Kidney epithelial cell (primary cell): Measurements from ENCODE around the gene UBE3B. TPM values are rescaled to one million over a fixed set of nuclear protein-coding genes. Genes with fewer than 3 reads are reported as not detected.

Source experiments
- DNase-seq: peaks from one replicate; pipeline ENCODE4 v3.0.0-alpha.2; 2010; ENCODE audit warnings: low read depth
- H3K27me3 ChIP-seq: 2 replicates; pipeline ENCODE4 v1.6.0; 2011; ENCODE audit warnings: low read length; ENCODE audit not compliant: control insufficient read depth, insufficient read depth
- H3K36me3 ChIP-seq: 2 replicates; pipeline ENCODE4 v1.5.1; 2011; ENCODE audit warnings: low read length; ENCODE audit not compliant: control insufficient read depth, insufficient read depth
- H3K4me3 ChIP-seq: 2 replicates; pipeline ENCODE4 v1.5.1; 2011; ENCODE audit warnings: low read depth, mild to moderate bottlenecking, control low read depth, low read length
- total RNA-seq: library from RNA; depleted of rRNA; stranded (reverse); fragments of >200 nt; gene quantifications from 2 replicates; pipeline ENCODE4 v1.2.3, GENCODE V29; 2015
- TF ChIP-seq, protein P1 (sequence below): IDR thresholded peaks from 2 replicates; pipeline ENCODE4 v1.5.1; 2011; ENCODE audit warnings: mild to moderate bottlenecking, moderate library complexity, low read length, control low read depth, inconsistent platforms; ENCODE audit not compliant: insufficient read depth, poor library complexity, severe bottlenecking

Gene UBE3B
- total RNA-seq, 1 donor from 2014 or later, result 38.3 TPM

DNA sequence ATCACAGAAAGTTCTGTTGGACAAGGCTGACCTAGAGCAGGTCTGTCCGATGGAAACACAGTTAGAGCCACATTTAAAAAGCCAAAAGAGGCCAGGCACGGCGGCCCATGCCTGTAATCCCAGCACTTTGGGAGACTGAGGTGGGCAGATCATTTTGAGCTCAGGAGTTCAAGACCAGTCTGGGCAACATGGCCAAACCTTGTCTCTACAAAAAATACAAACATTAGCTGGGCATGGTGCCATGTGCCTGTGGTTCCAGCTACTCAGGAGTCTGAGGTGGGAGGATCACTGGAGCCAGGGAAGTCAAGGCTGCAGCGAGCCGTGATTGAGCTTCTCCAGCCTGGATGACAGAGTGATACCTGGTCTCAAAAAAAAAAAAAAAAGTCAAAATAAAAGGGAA is 14.9 kb downstream of the UBE3B start:
- H3K36me3 ChIP-seq, result peaks cover 3% of the 10 kb centered on the region
- DNase-seq, result no peak

DNA sequence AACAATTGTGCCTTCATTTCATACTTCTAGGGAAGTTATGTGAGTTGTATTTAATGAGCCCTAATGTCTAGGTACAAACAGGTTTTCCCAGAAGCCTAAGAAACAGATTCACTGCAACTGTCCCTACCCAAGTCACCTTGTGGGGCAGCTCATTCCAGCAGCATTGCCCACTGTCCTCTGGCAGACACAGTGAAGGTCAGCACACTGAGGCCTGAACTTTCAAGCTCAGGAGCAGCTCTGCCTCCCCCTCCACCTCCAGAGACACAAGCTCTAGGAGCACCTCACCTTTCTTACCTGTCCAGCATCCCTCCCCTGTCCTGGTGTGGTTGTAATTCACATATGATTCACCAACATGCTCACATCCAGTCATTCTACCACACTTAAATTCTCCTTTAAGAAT is 15.7 kb downstream of the UBE3B start:
- TF ChIP-seq, protein P1, sequence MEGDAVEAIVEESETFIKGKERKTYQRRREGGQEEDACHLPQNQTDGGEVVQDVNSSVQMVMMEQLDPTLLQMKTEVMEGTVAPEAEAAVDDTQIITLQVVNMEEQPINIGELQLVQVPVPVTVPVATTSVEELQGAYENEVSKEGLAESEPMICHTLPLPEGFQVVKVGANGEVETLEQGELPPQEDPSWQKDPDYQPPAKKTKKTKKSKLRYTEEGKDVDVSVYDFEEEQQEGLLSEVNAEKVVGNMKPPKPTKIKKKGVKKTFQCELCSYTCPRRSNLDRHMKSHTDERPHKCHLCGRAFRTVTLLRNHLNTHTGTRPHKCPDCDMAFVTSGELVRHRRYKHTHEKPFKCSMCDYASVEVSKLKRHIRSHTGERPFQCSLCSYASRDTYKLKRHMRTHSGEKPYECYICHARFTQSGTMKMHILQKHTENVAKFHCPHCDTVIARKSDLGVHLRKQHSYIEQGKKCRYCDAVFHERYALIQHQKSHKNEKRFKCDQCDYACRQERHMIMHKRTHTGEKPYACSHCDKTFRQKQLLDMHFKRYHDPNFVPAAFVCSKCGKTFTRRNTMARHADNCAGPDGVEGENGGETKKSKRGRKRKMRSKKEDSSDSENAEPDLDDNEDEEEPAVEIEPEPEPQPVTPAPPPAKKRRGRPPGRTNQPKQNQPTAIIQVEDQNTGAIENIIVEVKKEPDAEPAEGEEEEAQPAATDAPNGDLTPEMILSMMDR, result no peak
- DNase-seq, result no peak
- H3K27me3 ChIP-seq, result no peaks in the 10 kb centered on the region
- no peak overlapping the region for H3K4me3 ChIP-seq
- H3K36me3 ChIP-seq, result peaks cover 1% of the 10 kb centered on the region

More for the DNA sequence above, 14.9 kb downstream of the UBE3B start:
- Histone ChIP-seq H3K4me3 (no peak overlapping the region), H3K27me3 (no peaks in the 10 kb centered on the region)
- TF ChIP-seq, protein P1, result no peak

DNA sequence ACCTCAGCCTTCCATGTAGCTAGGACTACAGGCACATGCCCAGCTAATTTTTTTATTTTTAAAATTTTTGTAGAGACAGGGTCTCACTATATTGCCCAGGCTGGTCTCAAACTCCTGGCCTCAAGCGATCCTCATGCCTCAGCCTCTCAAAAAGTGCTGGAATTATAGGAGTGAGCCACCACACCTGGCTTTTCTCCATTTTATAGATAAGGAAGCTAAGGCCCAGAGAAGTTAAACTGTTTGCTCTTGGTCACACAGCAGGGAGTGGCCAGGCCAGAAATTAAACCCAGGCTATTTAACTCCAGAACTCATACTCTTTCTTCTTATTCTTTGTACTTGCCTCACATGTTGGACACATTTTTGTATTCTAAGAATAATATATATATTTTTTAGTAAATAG is 16.5 kb downstream of the UBE3B start:
- Histone ChIP-seq H3K4me3 (no peak overlapping the region), H3K36me3 (peaks cover 1% of the 10 kb centered on the region), H3K27me3 (no peaks in the 10 kb centered on the region)
- no peak for DNase-seq
- TF ChIP-seq, protein P1, result no peak

DNA sequence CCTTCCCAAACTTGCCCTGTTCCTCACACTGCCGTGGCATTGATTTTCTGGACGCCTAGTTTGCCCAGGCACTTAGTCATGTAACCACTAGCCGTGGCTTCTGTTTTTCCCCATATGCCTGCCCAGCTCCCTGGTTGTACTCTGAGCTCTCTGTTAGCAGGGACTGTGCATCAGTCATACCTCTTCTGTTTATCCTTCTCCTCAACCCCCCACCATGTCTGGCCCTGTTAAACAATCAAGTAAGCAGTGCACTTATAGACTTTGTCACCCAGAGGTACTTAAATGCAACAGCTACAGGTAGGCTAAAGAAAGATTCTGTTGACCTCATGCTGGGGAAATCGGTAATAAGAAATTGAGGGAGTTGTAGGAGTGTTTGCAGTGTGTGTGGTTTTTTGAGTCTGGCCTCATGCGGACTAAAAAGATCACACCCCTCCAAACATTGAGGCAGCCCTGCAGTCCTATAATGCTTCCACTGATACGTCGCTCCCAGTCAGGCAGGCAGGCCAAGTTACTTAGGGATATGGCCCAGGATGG is 17.0 kb downstream of the UBE3B start:
- Histone ChIP-seq H3K27me3 (no peaks in the 10 kb centered on the region), H3K36me3 (peaks cover 2% of the 10 kb centered on the region), H3K4me3 (no peak overlapping the region)
- TF ChIP-seq, protein P1, result no peak
- no peak for DNase-seq

DNA sequence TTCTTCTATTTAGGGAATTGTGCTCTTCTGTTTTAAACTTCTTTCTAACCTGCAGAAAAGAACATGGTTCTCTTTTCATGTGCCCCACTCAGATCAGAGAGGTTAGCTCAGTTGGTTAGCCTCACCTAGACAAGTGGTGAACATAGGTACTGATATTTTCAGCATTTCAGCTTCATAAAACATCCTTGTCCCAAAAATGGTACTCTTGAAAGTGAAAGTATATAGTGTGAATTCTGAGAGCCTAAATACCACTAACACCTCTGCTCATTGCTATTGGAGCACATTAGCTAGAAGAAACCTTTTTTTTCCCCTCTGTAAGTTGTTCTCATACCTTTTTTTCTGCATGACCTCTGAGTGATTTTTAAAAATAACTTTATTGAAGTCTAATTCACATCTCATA is 17.6 kb downstream of the UBE3B start:
- Histone ChIP-seq H3K36me3 (peaks cover 4% of the 10 kb centered on the region), H3K27me3 (no peaks in the 10 kb centered on the region), H3K4me3 (no peak overlapping the region)
- TF ChIP-seq, protein P1, result no peak
- no peak for DNase-seq

DNA sequence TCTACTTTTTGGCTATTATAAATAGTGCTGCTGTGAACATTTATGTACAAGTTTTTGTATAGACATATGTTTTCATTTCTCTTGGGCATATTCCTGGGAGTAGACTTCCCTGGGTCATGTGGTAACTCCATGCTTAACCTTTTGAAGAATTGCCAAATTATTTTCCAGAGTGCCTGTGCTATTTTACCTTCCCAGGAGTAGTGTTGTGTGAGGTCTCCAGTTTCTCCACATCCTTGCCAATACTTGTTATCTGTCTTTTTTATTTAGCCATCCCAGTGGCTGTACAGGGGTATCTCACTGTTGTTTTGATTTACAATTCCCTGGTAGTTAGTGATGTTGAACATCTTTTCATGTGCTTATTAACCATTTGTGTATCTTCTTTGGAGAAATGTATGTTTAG is 18.9 kb downstream of the UBE3B start:
- TF ChIP-seq, protein P1, result no peak
- Histone ChIP-seq H3K4me3 (no peak overlapping the region), H3K27me3 (no peaks in the 10 kb centered on the region), H3K36me3 (peaks cover 5% of the 10 kb centered on the region)
- DNase-seq, result no peak
